NCI-H510A (cell line): ENCODE measurements around the gene PRKAR1B.
"Not testable (repeated sequence)": the region's sequence is repeated elsewhere in the genome, so short reads cannot be mapped to it uniquely, and the experiment has no call there.

Source experiments
- DNase-seq: peaks from one replicate; lab custom pipeline; 2025; lab: John Stamatoyannopoulos, UW

PRKAR1B gene

GRCh38 chr7:556837-557557 is 170.1 kb downstream of the PRKAR1B start:
- no peak for DNase-seq

GRCh38 chr7:556291-556826 is 170.7 kb downstream of the PRKAR1B start:
- DNase-seq: no peak

GRCh38 chr7:555551-556160 is 171.4 kb downstream of the PRKAR1B start:
- no peak for DNase-seq

- DNase-seq: no peak
These were observed 173.4 kb downstream of the PRKAR1B start for GRCh38 chr7:553636-554111.

GRCh38 chr7:552868-553635 is 174.0 kb downstream of the PRKAR1B start:
- DNase-seq: no peak

- DNase-seq: not testable (repeated sequence)
These were observed 174.8 kb downstream of the PRKAR1B start for GRCh38 chr7:552151-552867.

- not testable (repeated sequence) for DNase-seq
These were observed 175.5 kb downstream of the PRKAR1B start for GRCh38 chr7:551615-551970.

GRCh38 chr7:550881-551614 is 176.0 kb downstream of the PRKAR1B start:
- no peak for DNase-seq

GRCh38 chr7:549891-550625 is 177.0 kb downstream of the PRKAR1B start:
- DNase-seq: no peak

- no peak for DNase-seq
These were observed 177.8 kb downstream of the PRKAR1B start for GRCh38 chr7:549066-549890.

GRCh38 chr7:548401-548800 is 178.7 kb downstream of the PRKAR1B start:
- DNase-seq: no peak

GRCh38 chr7:545470-545869 is 181.6 kb downstream of the PRKAR1B start:
- DNase-seq: no peak

GRCh38 chr7:544338-545221 is 182.5 kb downstream of the PRKAR1B start:
- DNase-seq: no peak

GRCh38 chr7:543501-544337 is 183.4 kb downstream of the PRKAR1B start:
- DNase-seq: no peak

- no peak for DNase-seq
These were observed 184.2 kb downstream of the PRKAR1B start for GRCh38 chr7:542713-543500.

- no peak for DNase-seq
These were observed 184.9 kb downstream of the PRKAR1B start for GRCh38 chr7:542131-542712.

GRCh38 chr7:541661-542060 is 185.4 kb downstream of the PRKAR1B start:
- DNase-seq: no peak
